A549 treated with CORT108297 at 1 μM for 4 hours (cell line): ENCODE measurements around the gene SKP2. TPM values are rescaled to one million over a fixed set of nuclear protein-coding genes. Genes with fewer than 3 reads are reported as not detected.

Experiments used
- total RNA-seq: library from RNA; stranded (reverse); fragments of 200-300 nt; extraction: Qiagen RNA extraction; gene quantifications from 5 replicates; pipeline ENCODE4 v1.2.3, GENCODE V29; 2022

SKP2 gene
- 15.8 to 20.9 TPM (median 19.3 TPM) in 5 replicates for total RNA-seq

DNA sequence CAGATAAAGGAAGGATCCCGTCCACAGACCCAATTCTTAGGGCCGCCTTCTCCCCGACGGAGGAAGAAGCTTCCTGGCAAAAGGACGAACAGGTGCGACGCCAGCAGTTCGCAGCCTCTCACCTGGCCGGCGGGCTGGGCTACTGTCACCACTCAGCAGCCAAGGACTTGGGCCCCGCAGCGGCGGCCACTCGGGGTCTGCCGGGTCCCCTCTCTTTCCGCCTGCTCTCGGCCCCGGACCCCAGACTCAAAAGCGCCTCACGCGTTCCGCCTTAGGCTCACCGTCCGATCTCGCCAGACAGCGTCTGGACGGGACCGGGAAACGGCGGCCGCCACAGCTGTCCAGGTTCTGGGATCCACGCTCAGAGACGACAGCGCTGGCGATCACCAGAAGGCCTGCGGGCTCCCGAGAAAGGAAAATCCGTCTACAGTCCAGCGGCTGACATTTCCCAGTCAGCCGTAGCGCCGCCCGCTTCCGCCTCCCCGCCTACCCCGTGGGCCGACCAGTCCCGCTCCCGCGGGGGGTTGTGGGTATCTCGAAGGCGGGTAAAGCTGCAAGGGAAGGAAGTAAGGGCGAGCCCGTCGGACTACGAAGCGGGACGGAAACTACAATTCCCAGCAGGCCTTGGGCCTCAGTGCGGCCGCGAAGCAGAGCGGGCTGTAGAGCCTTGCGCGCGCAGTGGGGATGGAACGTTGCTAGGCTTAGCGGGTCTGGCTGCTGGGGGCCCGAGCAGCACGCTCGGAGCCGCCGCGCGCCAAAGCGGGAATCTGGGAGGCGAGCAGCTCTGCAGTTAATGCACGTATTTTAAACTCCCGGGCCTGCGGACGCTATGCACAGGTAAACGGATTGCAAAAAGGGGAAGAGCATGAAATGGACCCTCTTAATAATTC is at the start of gene SKP2, which contains the start of gene LMBRD2:
SKP2 (plus strand) TSS at position 678 of the 890 bp plus-strand sequence; CDS start at position 830, 152 bp downstream.
LMBRD2 (minus strand) TSS at position 454 of the 890 bp plus-strand sequence. CDS start 8,538 bp downstream, outside the sequence.

Other genes starting within 250 kb of the SKP2 start
- gene CAPSL, start 213.5 kb upstream of the SKP2 start, total RNA-seq = not detected in 5 replicates
- not detected in 5 replicates for gene UGT3A1, start 160.7 kb upstream of the SKP2 start, total RNA-seq
- not detected in 5 replicates for gene UGT3A2, start 85.2 kb upstream of the SKP2 start, total RNA-seq
- gene LMBRD2, start 224 bp upstream of the SKP2 start, total RNA-seq = 1.3 to 2.5 TPM (median 1.7 TPM) in 5 replicates
- gene NADK2, start 89.8 kb downstream of the SKP2 start, total RNA-seq = 9.4 to 12.1 TPM (median 11.5 TPM) in 5 replicates
- gene RANBP3L, start 149.8 kb downstream of the SKP2 start, total RNA-seq = not detected in 5 replicates